Aorta (tissue), 5 donors: ENCODE results near the gene CCDC88B. TPM values are rescaled to one million over a fixed set of nuclear protein-coding genes. Genes with fewer than 3 reads are reported as not detected.

Experiments used
- ATAC-seq: fragments of 200-7000 bp; cut with Tn5 transposase; one replicate; pipeline ENCODE4 v1.9.1; 2022; ENCODE audit warnings: moderate library complexity; ENCODE audit not compliant: low FRiP score
- DNase-seq, 2 donors: peaks; one replicate each; pipeline ENCODE4 v3.0.0-alpha.2; 2020
- H3K27ac ChIP-seq, 2 donors: one replicate each; pipeline ENCODE4 v1.5.1; 2013; ENCODE audit warnings: low read length in 2 of 2, mild to moderate bottlenecking in 2 of 2, moderate library complexity in 2 of 2, control low read depth in 1 of 2, inconsistent platforms in 1 of 2, low read depth in 1 of 2
- H3K27me3 ChIP-seq, 2 donors: one replicate each; pipeline ENCODE4 v1.6.1; 2013; ENCODE audit warnings: control low read depth in 1 of 2, low read length in 1 of 2, mild to moderate bottlenecking in 1 of 2, moderate library complexity in 1 of 2; ENCODE audit not compliant: insufficient read depth in 2 of 2, control insufficient read depth in 1 of 2
- H3K36me3 ChIP-seq, 2 donors: one replicate each; pipeline ENCODE4 v1.6.1; 2013; ENCODE audit warnings: control low read depth in 1 of 2, low read length in 1 of 2, mild to moderate bottlenecking in 1 of 2; ENCODE audit not compliant: insufficient read depth in 2 of 2, control insufficient read depth in 1 of 2
- H3K4me1 ChIP-seq, 2 donors: one replicate each; pipeline ENCODE4 v1.6.1; 2013; ENCODE audit warnings: low read length in 2 of 2, control low read depth in 1 of 2, mild to moderate bottlenecking in 1 of 2, moderate library complexity in 1 of 2; ENCODE audit not compliant: insufficient read depth in 2 of 2, control insufficient read depth in 1 of 2
- H3K4me3 ChIP-seq, 2 donors: one replicate each; pipeline ENCODE4 v1.5.1; 2013; ENCODE audit warnings: low read length in 2 of 2, control low read depth in 1 of 2, mild to moderate bottlenecking in 1 of 2
- H3K9me3 ChIP-seq: one replicate; pipeline ENCODE4 v1.6.1; 2013; ENCODE audit warnings: mild to moderate bottlenecking, low read length; ENCODE audit not compliant: control insufficient read depth
- whole genome bisulfite sequencing, 2 donors: extraction: QIAGEN DNeasy Blood & Tissue Kit; methylation state at CpG; one replicate each; pipeline ENCODE4 v1.1.7; 2013; 5-methylcytosine and 5-hydroxymethylcytosine counted together
- intact Hi-C, 2 donors: fragments of 100-400 bp; cut with DNase I; formaldehyde crosslinking; loops; one replicate each; pipeline versions ENCODE4 v1.14.2 to v1.15.0; 2022
- polyA plus RNA-seq, 2 donors: library from polyadenylated mRNA; stranded (reverse); fragments of 200-250 nt; gene quantifications; one replicate each; pipeline ENCODE4 v1.2.3, GENCODE V29; 2013
- total RNA-seq, 2 donors: library from RNA; stranded (reverse); fragmentation: NEBNext Ultra II Directional; extraction: Animal tissue kit (Norgen Biotek cat#: 25700); gene quantifications; one replicate each; pipeline ENCODE4 v1.2.1, GENCODE V29; 2021
- donor health status: healthy with polysubstance abuse.
- donor health status: Bipolar disorder and iron deficiency.
- donor health status: DM: no; HTN: no; CAD: no.
- donor health status: DM: no; HTN: no; CAD: no.
- donor health status: DM: yes; HTN: yes; CAD: no.

CCDC88B gene
- total and polyA plus RNA-seq, 4 donors = 7.4 to 28.5 (median 16.2) TPM

GRCh38 chr11:64369440-64370421 is 29.7 kb downstream of the CCDC88B start:
- no peaks in the 10 kb centered on the region for H3K9me3 ChIP-seq
- ATAC-seq (no peak), DNase-seq (peak in 1 of 2 donors; percentile 75)
- H3K27me3 ChIP-seq = no peaks in the 10 kb centered on the region
- no peak overlapping the region for H3K27ac ChIP-seq
- 85% methylated on average over 82 of the region's 82 CpGs for WGBS, 2 donors
- intact Hi-C loops = no loop called here
- H3K4me1 ChIP-seq = no peaks in the 10 kb centered on the region
- peaks cover 0 to 9% of the 10 kb centered on the region in 2 donors for H3K36me3 ChIP-seq
- no peak overlapping the region for H3K4me3 ChIP-seq

GRCh38 chr11:64371201-64371600 is 31.2 kb downstream of the CCDC88B start:
- Histone ChIP-seq H3K36me3 (peaks cover 0 to 6% of the 10 kb centered on the region in 2 donors), H3K4me3 (no peak overlapping the region), H3K27me3 (no peaks in the 10 kb centered on the region), H3K4me1 (no peaks in the 10 kb centered on the region), H3K27ac (no peak overlapping the region), H3K9me3 (no peaks in the 10 kb centered on the region)
- intact Hi-C loops = no loop called here
- ATAC-seq (no peak), DNase-seq (peak in 1 of 2 donors; percentile 59)
- 82 to 85% methylated on average over 21 to 22 of the region's 22 CpGs for WGBS, 2 donors

- Histone ChIP-seq H3K9me3 (no peaks in the 10 kb centered on the region), H3K4me1 (no peaks in the 10 kb centered on the region), H3K36me3 (peaks cover 0 to 6% of the 10 kb centered on the region in 2 donors), H3K27me3 (no peaks in the 10 kb centered on the region), H3K27ac (no peak overlapping the region), H3K4me3 (no peak overlapping the region)
- ATAC-seq (no peak), DNase-seq (no peak)
- intact Hi-C loops = no loop called here
- 84 to 86% methylated on average over 6 of the region's 6 CpGs for whole genome bisulfite sequencing, 2 donors
These were observed 32.0 kb downstream of the CCDC88B start for GRCh38 chr11:64372021-64372420.

- Histone ChIP-seq H3K4me3 (no peak overlapping the region), H3K36me3 (peaks cover 0 to 6% of the 10 kb centered on the region in 2 donors), H3K27me3 (no peaks in the 10 kb centered on the region), H3K9me3 (no peaks in the 10 kb centered on the region), H3K4me1 (no peaks in the 10 kb centered on the region), H3K27ac (no peak overlapping the region)
- intact Hi-C loops = no loop called here
- DNase-seq (peak in 1 of 2 donors; percentile 70), ATAC-seq (peak; percentile 53)
- 53 to 55% methylated on average over 18 of the region's 18 CpGs for WGBS, 2 donors
These were observed 33.0 kb downstream of the CCDC88B start for GRCh38 chr11:64372802-64373597.

- Histone ChIP-seq H3K4me3 (no peak overlapping the region), H3K27ac (no peak overlapping the region), H3K4me1 (no peaks in the 10 kb centered on the region), H3K36me3 (peaks cover 0 to 4% of the 10 kb centered on the region in 2 donors), H3K9me3 (no peaks in the 10 kb centered on the region), H3K27me3 (no peaks in the 10 kb centered on the region)
- intact Hi-C loops = no loop called here
- WGBS, 2 donors = 84 to 86% methylated on average over 5 of the region's 5 CpGs
- DNase-seq = no peak
- ATAC-seq = no peak
These were observed 33.6 kb downstream of the CCDC88B start for GRCh38 chr11:64373598-64373974.

- DNase-seq (no peak), ATAC-seq (no peak)
- H3K27me3 ChIP-seq = no peaks in the 10 kb centered on the region
- H3K9me3 ChIP-seq = no peaks in the 10 kb centered on the region
- no peaks in the 10 kb centered on the region for H3K36me3 ChIP-seq
- no peak overlapping the region for H3K4me3 ChIP-seq
- no peak overlapping the region for H3K27ac ChIP-seq
- 91 to 94% methylated on average over 7 of the region's 7 CpGs for WGBS, 2 donors
- intact Hi-C loops = no loop called here
- no peaks in the 10 kb centered on the region for H3K4me1 ChIP-seq
These were observed 36.1 kb downstream of the CCDC88B start for GRCh38 chr11:64376071-64376470.

- Histone ChIP-seq H3K4me3 (no peak overlapping the region), H3K4me1 (no peaks in the 10 kb centered on the region), H3K27me3 (no peaks in the 10 kb centered on the region), H3K36me3 (no peaks in the 10 kb centered on the region), H3K9me3 (no peaks in the 10 kb centered on the region), H3K27ac (no peak overlapping the region)
- WGBS, 2 donors = 13 to 19% methylated on average over 14 of the region's 14 CpGs
- intact Hi-C loops = no loop called here
- peak; percentile 44 for ATAC-seq
- DNase-seq = peak in 1 of 2 donors; percentile 58
These were observed 38.4 kb downstream of the CCDC88B start for GRCh38 chr11:64378335-64378880.

GRCh38 chr11:64379160-64379559 is 39.2 kb downstream of the CCDC88B start:
- 84 to 92% methylated on average over 15 of the region's 15 CpGs for WGBS, 2 donors
- H3K4me3 ChIP-seq = no peak overlapping the region
- no peaks in the 10 kb centered on the region for H3K36me3 ChIP-seq
- H3K27ac ChIP-seq = no peak overlapping the region
- H3K9me3 ChIP-seq = no peaks in the 10 kb centered on the region
- no peak for ATAC-seq
- DNase-seq = no peak
- no peaks in the 10 kb centered on the region for H3K4me1 ChIP-seq
- intact Hi-C loops = no loop called here
- no peaks in the 10 kb centered on the region for H3K27me3 ChIP-seq
